SH-SY5Y (cell line): ENCODE measurements around the gene HTRA3.

ENCODE experiments used
- GATA2 ChIP-seq: IDR thresholded peaks from 2 replicates; pipeline ENCODE4 v1.6.1; 2011; ENCODE audit warnings: mild to moderate bottlenecking, low read depth, low read length
- GATA3 ChIP-seq: IDR thresholded peaks from 2 replicates; pipeline ENCODE4 v1.6.1; 2011; ENCODE audit warnings: low read depth, mild to moderate bottlenecking, low read length, moderate library complexity

The HTRA3 gene

DNA sequence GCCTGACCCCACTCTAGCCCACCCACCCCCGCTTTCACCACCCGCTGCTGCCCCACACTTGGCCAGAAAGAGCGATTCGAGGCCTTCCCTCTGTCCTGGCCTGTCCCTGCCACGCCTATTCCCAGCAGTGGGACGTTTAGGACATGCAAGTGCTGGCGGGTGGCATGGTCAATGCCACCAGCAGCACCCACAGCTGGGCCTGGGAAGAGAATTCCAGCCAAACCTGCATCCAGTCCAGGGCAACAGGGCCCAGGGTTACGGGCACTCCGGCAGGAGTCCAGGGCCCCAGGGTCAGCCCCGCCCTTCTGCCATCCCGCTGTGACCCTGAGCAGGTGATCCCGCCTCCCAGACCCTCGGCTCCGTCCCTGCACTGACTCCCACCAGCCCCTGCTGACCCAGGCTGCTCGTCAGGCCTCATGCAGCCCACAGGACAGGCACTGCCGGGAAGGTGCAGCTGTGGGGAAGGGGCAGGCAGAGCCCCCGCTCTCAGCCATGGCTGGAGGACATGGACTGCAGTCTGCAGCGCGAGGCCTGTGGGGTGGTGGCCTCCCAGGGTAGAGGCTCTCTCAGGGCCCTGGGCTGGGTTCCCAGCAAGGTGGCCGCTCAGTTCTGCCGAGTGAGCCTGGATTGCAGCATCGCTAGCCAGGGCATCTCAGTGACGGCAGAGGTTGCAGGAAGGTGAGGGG lies 6.8 kb upstream of the HTRA3 start:
- TF ChIP-seq GATA3 (no peak), GATA2 (no peak)

DNA sequence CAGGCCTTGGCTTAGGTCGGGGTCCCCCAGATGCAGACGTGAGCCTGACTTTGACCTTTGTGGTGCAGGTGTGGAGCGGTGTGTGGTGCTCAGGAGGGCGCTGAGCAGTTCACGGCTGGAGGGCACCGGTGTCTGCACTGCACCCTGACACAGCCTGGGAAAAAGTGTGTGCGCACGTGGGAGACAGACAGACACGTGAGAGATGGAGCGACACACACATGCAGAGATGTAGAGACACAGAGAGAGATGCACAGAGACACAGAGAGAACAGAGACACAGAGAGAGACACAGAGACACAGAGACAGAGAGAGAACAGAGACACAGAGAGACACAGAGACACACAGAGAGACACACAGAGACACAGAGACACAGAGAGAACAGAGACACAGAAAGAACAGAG lies 6.2 kb upstream of the HTRA3 start:
- TF ChIP-seq GATA3 (no peak), GATA2 (no peak)

DNA sequence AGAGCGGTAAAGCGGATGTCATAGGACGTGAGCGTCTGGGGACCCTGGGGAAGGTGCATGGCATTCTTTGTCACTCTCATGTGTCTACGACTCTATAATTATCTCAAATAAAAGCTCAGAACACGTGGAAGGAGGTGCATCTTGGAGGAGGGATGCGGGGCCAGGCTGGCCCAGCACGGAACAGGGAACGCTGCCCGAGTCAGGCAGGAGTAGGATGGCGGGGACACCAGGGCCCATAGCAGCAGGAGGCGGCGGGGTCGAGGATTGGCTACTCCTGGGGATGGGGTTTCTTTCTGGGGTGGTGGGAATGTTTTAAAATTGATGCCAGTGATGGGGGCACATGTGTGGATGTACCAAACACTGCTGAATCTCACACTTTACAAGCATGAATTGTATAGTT lies 5.4 kb upstream of the HTRA3 start:
- TF ChIP-seq GATA2 (no peak), GATA3 (no peak)

DNA sequence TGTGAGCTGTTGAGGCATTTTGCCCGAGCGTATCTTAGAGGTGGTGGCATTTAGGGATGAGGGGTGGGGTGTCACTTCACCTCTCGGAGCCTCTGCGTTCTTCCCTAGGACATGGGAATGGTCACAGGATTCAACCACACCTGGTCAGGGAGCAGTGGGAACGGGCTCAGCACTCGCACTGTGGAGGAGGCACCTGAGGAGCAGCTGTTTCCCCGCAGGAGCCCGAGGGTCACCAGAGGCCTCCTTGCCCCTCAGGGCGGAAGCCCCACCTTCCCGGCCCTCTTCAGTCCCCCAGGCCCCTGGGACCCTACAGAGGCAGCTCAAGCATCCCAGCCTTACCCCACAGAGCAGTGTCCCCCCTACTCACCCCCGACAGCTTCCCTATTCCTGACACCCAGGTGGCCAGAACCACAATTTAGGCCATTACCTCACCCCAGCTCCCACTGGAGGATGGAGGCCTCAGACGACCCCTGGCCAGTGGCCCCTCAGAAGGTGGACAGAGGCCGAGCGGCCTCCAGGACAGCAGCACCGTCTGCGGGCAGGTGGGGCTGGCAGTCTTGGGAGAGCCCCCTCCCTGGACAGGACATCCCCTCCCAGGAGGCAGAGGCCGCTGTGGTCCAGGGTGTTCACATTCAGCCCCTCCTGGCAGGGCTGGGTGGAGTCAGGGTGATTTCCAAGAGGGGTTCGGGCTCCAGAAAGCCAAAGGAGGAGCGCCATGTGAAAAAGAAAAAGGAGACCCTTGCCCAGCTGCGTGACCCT lies 4.2 kb upstream of the HTRA3 start:
- no peak for TF ChIP-seq GATA3
- no peak for TF ChIP-seq GATA2

GRCh38 chr4:8266088-8266487 lies 3.5 kb upstream of the HTRA3 start:
- TF ChIP-seq GATA2, result no peak
- no peak for TF ChIP-seq GATA3

- TF ChIP-seq GATA3, result no peak
- no peak for TF ChIP-seq GATA2
These were observed 3.0 kb upstream of the HTRA3 start for GRCh38 chr4:8266508-8266907.

DNA sequence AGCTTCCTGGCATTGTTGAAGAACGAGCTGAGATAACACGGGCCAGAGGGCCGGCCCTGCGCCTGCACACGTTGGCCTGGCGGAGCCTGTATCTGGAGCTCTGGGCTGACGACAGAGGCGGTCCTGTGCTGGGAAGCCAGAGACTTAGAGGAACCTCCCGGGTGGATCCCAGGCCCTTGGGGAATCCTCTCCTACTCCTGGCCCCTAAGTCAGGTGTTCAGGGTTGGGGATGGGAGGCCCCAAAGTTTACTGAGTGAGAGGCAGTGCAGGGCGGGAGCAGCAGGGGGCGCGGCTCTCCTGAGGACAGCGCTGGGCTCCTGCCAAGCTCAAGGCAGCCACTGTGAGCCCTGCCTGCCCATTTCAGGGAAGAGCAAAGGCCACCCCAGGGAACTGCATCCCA lies 2.5 kb upstream of the HTRA3 start:
- TF ChIP-seq GATA3 (no peak), GATA2 (no peak)

GRCh38 chr4:8268211-8268610 lies 1.3 kb upstream of the HTRA3 start:
- TF ChIP-seq GATA3 (no peak), GATA2 (no peak)

GRCh38 chr4:8268901-8269534 lies 536 bp upstream of the HTRA3 start:
- no peak for TF ChIP-seq GATA3
- no peak for TF ChIP-seq GATA2

- TF ChIP-seq GATA3 (no peak), GATA2 (no peak)
These were observed 841 bp downstream of the HTRA3 start for GRCh38 chr4:8270418-8270771.

GRCh38 chr4:8270912-8271815 lies 1.6 kb downstream of the HTRA3 start:
- TF ChIP-seq GATA3 (no peak), GATA2 (no peak)

GRCh38 chr4:8271821-8272220 lies 2.3 kb downstream of the HTRA3 start:
- TF ChIP-seq GATA2 (no peak), GATA3 (no peak)

GRCh38 chr4:8272472-8273428 lies 3.2 kb downstream of the HTRA3 start:
- TF ChIP-seq GATA3 (no peak), GATA2 (no peak)
